K562 (cell line): ENCODE results near the gene APBB2. TPM values are rescaled to one million over a fixed set of nuclear protein-coding genes. Genes with fewer than 3 reads are reported as not detected.
A peak's percentile ranks its signal among the peaks of the same experiment; 100 is the strongest.

Experiments
- ATAC-seq: fragments of 200-7000 bp; cut with Tn5 transposase; 3 replicates; pipeline ENCODE4 v1.9.1; 2020; ENCODE audit warnings: moderate library complexity
- BruUV-seq: library from RNA; stranded (reverse); fragments of 400-500 nt; replicated peaks from 2 replicates; lab custom pipeline; 2021; lab: Mats Ljungman, UMichigan
- CTCF ChIA-PET: fragments of 300-600 bp; formaldehyde crosslinking; extraction: SDS; loops from one replicate; lab custom pipeline; 2021; ENCODE audit warnings: low intra/inter-chr PET ratio; lab: Yijun Ruan, JAX
- POLR2A ChIA-PET: fragments of 300-600, 350-650 bp; sonication (Branson Sonifier 250); formaldehyde crosslinking; extraction: SDS; loops from one replicate; lab custom pipeline; 2021; ENCODE audit warnings: antibody characterized with exemption, inconsistent platforms; lab: Yijun Ruan, JAX
- DNase-seq, 4 experiments: peaks; one replicate each; pipeline versions ENCODE4 v3.0.0 to v3.0.0-alpha.2; 2011 to 2018; ENCODE audit warnings: low spot score in 3 of 4, mixed read lengths in 3 of 4; ENCODE audit errors: extremely low read depth in 1 of 4
- FAIRE-seq: peaks from 2 replicates; lab custom pipeline; 2011; peaks lifted over from hg19 to GRCh38; lab: Jason Lieb, UNC
- H2AFZ ChIP-seq: 2 replicates; pipeline ENCODE4 v1.6.0; 2011; ENCODE audit warnings: low read depth, low read length, control low read depth, inconsistent platforms
- H3K27ac ChIP-seq: fragments of 200-600 bp; 3 replicates; pipeline ENCODE4 v1.8.0; 2011; ENCODE audit warnings: low read depth, mild to moderate bottlenecking, control low read depth, inconsistent platforms, low read length, moderate library complexity, mixed read lengths; ENCODE audit errors: extremely low read depth
- H3K27me3 ChIP-seq, 2 experiments: fragments of 300-600 bp in 1 of 2; 2 replicates in 1 of 2; 3 replicates in 1 of 2; pipeline versions ENCODE4 v1.6.0 to v1.8.0; 2011; ENCODE audit warnings: inconsistent platforms in 2 of 2, low read length in 2 of 2, mild to moderate bottlenecking in 1 of 2, mixed read lengths in 1 of 2, moderate library complexity in 1 of 2; ENCODE audit not compliant: control insufficient read depth in 2 of 2, insufficient read depth in 2 of 2
- H3K36me3 ChIP-seq: fragments of 300-600 bp; 3 replicates; pipeline ENCODE4 v1.8.0; 2011; ENCODE audit warnings: mild to moderate bottlenecking, low read length, inconsistent platforms; ENCODE audit not compliant: control insufficient read depth, insufficient read depth
- H3K4me1 ChIP-seq, 2 experiments: fragments of 200-600 bp in 1 of 2; replicated peaks in 1 of 2; 2 replicates in 1 of 2; 3 replicates in 1 of 2; pipeline versions ENCODE4 v1.5.1 to v1.8.0; 2011; ENCODE audit warnings: inconsistent platforms in 2 of 2, low read length in 2 of 2, mild to moderate bottlenecking in 1 of 2, mixed read lengths in 1 of 2, moderate library complexity in 1 of 2; ENCODE audit not compliant: control insufficient read depth in 2 of 2, insufficient read depth in 2 of 2
- H3K4me2 ChIP-seq: 2 replicates; pipeline ENCODE4 v1.6.1; 2011; ENCODE audit warnings: low read length, control low read depth, inconsistent platforms, mixed read lengths; ENCODE audit not compliant: insufficient read depth
- H3K4me3 ChIP-seq: fragments of 200-600 bp; sonication (generic), shearing (Covaris generic); 2 replicates; pipeline ENCODE4 v1.5.1; 2016; ENCODE audit warnings: control low read depth, inconsistent platforms
- H3K79me2 ChIP-seq: fragments of 200-600 bp; 3 replicates; pipeline ENCODE4 v1.8.0; 2011; ENCODE audit warnings: low read length, inconsistent platforms; ENCODE audit not compliant: control insufficient read depth, insufficient read depth
- H3K9ac ChIP-seq, 2 experiments: 2 replicates each; pipeline versions ENCODE4 v1.6.0 to v1.6.1; 2011; ENCODE audit warnings: low read depth in 2 of 2, low read length in 2 of 2, control low read depth in 1 of 2, inconsistent platforms in 1 of 2, mild to moderate bottlenecking in 1 of 2, mixed read lengths in 1 of 2; ENCODE audit not compliant: insufficient read depth in 1 of 2
- H3K9me1 ChIP-seq: one replicate; pipeline ENCODE4 v1.6.0; 2011; ENCODE audit warnings: inconsistent platforms, mild to moderate bottlenecking, low read length, moderate library complexity; ENCODE audit not compliant: control insufficient read depth, insufficient read depth
- H3K9me3 ChIP-seq: replicated peaks from 2 replicates; pipeline ENCODE4 v1.5.1; 2011; ENCODE audit warnings: low read depth, low read length, inconsistent platforms; ENCODE audit not compliant: control insufficient read depth, insufficient read depth
- H4K20me1 ChIP-seq: replicated peaks from 2 replicates; pipeline ENCODE4 v1.6.1; 2011; ENCODE audit warnings: low read length, inconsistent platforms, mixed read lengths; ENCODE audit not compliant: control insufficient read depth, insufficient read depth
- CEBPG ChIP-seq, 3 experiments: fragments of 200-800 bp in 1 of 3; sonication (Bioruptor generic) in 1 of 3; sonication (generic) in 1 of 3; formaldehyde crosslinking in 1 of 3; IDR thresholded peaks in 2 of 3; conservative IDR thresholded peaks in 1 of 3; 2 replicates each; pipeline versions ENCODE4 v1.6.1 to v1.8.0; 2016 to 2022; ENCODE audit warnings: missing compliant biosample characterization in 2 of 3, missing genetic modification characterization in 2 of 3, mild to moderate bottlenecking in 1 of 3, missing genetic modification reagents in 1 of 3
- KDM5B ChIP-seq: fragments of 200-600 bp; sonication (generic); IDR thresholded peaks from 2 replicates; pipeline ENCODE4 v1.6.1; 2012; ENCODE audit warnings: low read depth, mild to moderate bottlenecking, moderate library complexity, low read length, control low read depth, inconsistent platforms; ENCODE audit not compliant: insufficient replicate concordance
- OTX1 ChIP-seq: fragments of 450-650 bp; formaldehyde crosslinking; IDR thresholded peaks from 2 replicates; pipeline ENCODE4 v1.4.0; 2022; ENCODE audit warnings: mild to moderate bottlenecking
- SNIP1 ChIP-seq: fragments of 450-650 bp; IDR thresholded peaks from 2 replicates; pipeline ENCODE4 v1.7.1; 2017; ENCODE audit warnings: low read depth, mild to moderate bottlenecking
- ZNF512 ChIP-seq: IDR thresholded peaks from 2 replicates; pipeline ENCODE4 v1.6.1; 2016; ENCODE audit warnings: missing genetic modification characterization, missing compliant biosample characterization
- WGBS: fragments of 100-300 bp; shearing (Covaris generic); methylation state at CpG from one replicate; pipeline ENCODE4 v1.1.6; 2016; ENCODE audit warnings: low coverage, mixed read lengths; ENCODE audit not compliant: insufficient coverage; ENCODE audit errors: missing lambda C conversion rate; 5-methylcytosine and 5-hydroxymethylcytosine counted together
- in situ Hi-C: fragments of 300-500 bp; cut with MboI; formaldehyde crosslinking; loops from 4 replicates; pipeline ENCODE4 v1.15.0; 2018; ENCODE audit warnings: inconsistent platforms, mixed read lengths
- intact Hi-C: fragments of 100-400 bp; cut with micrococcal nuclease; formaldehyde crosslinking; loops from 2 replicates; pipeline ENCODE4 v1.14.2; 2022
- polyA plus RNA-seq, 8 experiments: library from polyadenylated mRNA; depleted of rRNA in 4 of 8; stranded (reverse) in 5 of 8; unstranded in 3 of 8; fragments of >200 nt; fragmentation: Nextera tagmentation in 2 of 8; fragmentation: Illumina TruSeq in 1 of 8; extraction: Ambion mirVana in 2 of 8; extraction: Trizol in 1 of 8; gene quantifications; 2 replicates each; pipeline versions ENCODE4 v1.2.1 to v1.2.3, GENCODE V29; 2011 to 2014; ENCODE audit warnings: inconsistent platforms in 1 of 8, missing spikeins in 1 of 8
- total RNA-seq, 7 experiments: library from RNA; depleted of rRNA in 6 of 7; stranded (reverse); fragments of >200 nt in 6 of 7; fragmentation: Illumina TruSeq in 2 of 7; extraction: Trizol in 2 of 7; gene quantifications; 2 replicates each; pipeline versions ENCODE4 v1.2.1 to v1.2.3, GENCODE V29; 2011 to 2021; ENCODE audit warnings: low replicate concordance in 1 of 7
- TF ChIP-seq, protein P1 (sequence below): fragments of 200-800 bp; sonication (Bioruptor generic); IDR thresholded peaks from 2 replicates; pipeline ENCODE4 v1.6.1; 2017; ENCODE audit warnings: missing genetic modification characterization, missing compliant biosample characterization

APBB2 gene
- total and polyA plus RNA-seq, 9 of the 15 experiments (the other 6 are each of a cell fraction or from before 2014, with no cell fraction given) = 0.08 to 2.1 (median 1.4) TPM

- H3K9me3 ChIP-seq = no peaks in the 10 kb centered on the region
- H3K4me3 ChIP-seq = no peak overlapping the region
- intact Hi-C loops (no loop called here), in situ Hi-C loops (no loop called here)
- TF ChIP-seq KDM5B = no peak
- TF ChIP-seq OTX1 (CRISPR knock-in tag) = no peak
- no peak for TF ChIP-seq SNIP1
- FAIRE-seq (no peak), ATAC-seq (no peak), DNase-seq (no peak)
- no peaks in the 10 kb centered on the region for H3K9me1 ChIP-seq
- H2AFZ ChIP-seq = no peak overlapping the region
- no peaks in the 10 kb centered on the region; a peak in 1 of 5 replicates for H3K27me3 ChIP-seq
- BruUV-seq = no TSS peak
- POLR2A ChIA-PET = no interaction called here
- H3K27ac ChIP-seq = no peak overlapping the region
- no peaks in the 10 kb centered on the region for H4K20me1 ChIP-seq
- H3K36me3 ChIP-seq = no peaks in the 10 kb centered on the region
- H3K4me2 ChIP-seq = no peak overlapping the region
- H3K79me2 ChIP-seq = no peaks in the 10 kb centered on the region
- H3K4me1 ChIP-seq = no peaks in the 10 kb centered on the region
- H3K9ac ChIP-seq = no peak overlapping the region
- CTCF ChIA-PET = no interaction called here
Observed at GRCh38 chr4:41175794-41176193, 38.5 kb downstream of the APBB2 start.

GRCh38 chr4:41174444-41174843 is 39.9 kb downstream of the APBB2 start:
- WGBS = under 1% methylated on average over 4 of the region's 4 CpGs
- H3K4me3 ChIP-seq = no peak overlapping the region
- no peaks in the 10 kb centered on the region for H3K36me3 ChIP-seq
- POLR2A ChIA-PET = interaction anchor here (0.9 kb wide), 1 partner anchor 22 kb away, joined by 3 read pairs; no protein-coding TSS in a partner anchor
- TF ChIP-seq CEBPG (CRISPR knock-in tag; IDR thresholded peaks at IDR 0.05) (no peak), CEBPG (tag; conservative IDR thresholded peaks at IDR 0.05 in 1 of 2, IDR thresholded peaks at IDR 0.05 in 1 of 2) (peak in 1 of 2 experiments; percentile 56; a peak in 1 of 4 replicates), ZNF512 (tag) (no peak)
- TF ChIP-seq, protein P1, sequence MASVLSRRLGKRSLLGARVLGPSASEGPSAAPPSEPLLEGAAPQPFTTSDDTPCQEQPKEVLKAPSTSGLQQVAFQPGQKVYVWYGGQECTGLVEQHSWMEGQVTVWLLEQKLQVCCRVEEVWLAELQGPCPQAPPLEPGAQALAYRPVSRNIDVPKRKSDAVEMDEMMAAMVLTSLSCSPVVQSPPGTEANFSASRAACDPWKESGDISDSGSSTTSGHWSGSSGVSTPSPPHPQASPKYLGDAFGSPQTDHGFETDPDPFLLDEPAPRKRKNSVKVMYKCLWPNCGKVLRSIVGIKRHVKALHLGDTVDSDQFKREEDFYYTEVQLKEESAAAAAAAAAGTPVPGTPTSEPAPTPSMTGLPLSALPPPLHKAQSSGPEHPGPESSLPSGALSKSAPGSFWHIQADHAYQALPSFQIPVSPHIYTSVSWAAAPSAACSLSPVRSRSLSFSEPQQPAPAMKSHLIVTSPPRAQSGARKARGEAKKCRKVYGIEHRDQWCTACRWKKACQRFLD = no peak
- in situ Hi-C loops (no loop called here), intact Hi-C loops (no loop called here)
- H3K27me3 ChIP-seq = no peaks in the 10 kb centered on the region; a peak in 1 of 5 replicates
- CTCF ChIA-PET = no interaction called here
- H3K4me2 ChIP-seq = no peak overlapping the region
- H3K4me1 ChIP-seq = no peaks in the 10 kb centered on the region
- no peak for FAIRE-seq
- no peak overlapping the region for H3K9ac ChIP-seq
- BruUV-seq = no TSS peak
- H3K9me1 ChIP-seq = no peaks in the 10 kb centered on the region
- H3K79me2 ChIP-seq = no peaks in the 10 kb centered on the region
- no peaks in the 10 kb centered on the region for H4K20me1 ChIP-seq
- no peak overlapping the region for H3K27ac ChIP-seq
- no peak for ATAC-seq
- H3K9me3 ChIP-seq = no peaks in the 10 kb centered on the region
- no peak overlapping the region for H2AFZ ChIP-seq
- no peak for DNase-seq
